GM12872 (cell line): ENCODE results near the gene ANO7.

Source experiments
- TF ChIP-seq, protein P1 (sequence below): IDR thresholded peaks from 3 replicates; pipeline ENCODE4 v1.5.1; 2011; ENCODE audit warnings: low read depth, mild to moderate bottlenecking, low read length, moderate library complexity; ENCODE audit not compliant: insufficient read depth

ANO7 gene

DNA sequence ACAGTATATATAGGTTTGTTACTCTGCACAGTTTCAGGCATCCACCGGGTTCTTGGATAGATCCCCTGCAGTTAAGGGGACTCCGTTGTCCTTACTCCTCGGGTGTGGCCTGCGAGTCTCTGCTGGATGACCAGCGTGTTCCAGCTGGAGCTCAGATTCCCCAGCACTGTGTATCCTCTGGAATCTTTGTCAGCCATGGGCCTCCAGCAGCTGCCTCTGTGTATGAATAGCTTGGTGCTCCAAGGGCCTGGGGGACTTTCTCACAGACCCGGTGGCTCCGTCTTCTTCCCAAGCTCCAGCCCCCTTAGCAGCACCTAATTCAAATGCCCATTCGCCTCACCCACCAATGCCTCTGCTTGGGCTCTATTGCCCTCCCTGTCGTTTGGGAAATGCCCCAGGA, 6.3 kb downstream of the ANO7 start:
- TF ChIP-seq, protein P1, sequence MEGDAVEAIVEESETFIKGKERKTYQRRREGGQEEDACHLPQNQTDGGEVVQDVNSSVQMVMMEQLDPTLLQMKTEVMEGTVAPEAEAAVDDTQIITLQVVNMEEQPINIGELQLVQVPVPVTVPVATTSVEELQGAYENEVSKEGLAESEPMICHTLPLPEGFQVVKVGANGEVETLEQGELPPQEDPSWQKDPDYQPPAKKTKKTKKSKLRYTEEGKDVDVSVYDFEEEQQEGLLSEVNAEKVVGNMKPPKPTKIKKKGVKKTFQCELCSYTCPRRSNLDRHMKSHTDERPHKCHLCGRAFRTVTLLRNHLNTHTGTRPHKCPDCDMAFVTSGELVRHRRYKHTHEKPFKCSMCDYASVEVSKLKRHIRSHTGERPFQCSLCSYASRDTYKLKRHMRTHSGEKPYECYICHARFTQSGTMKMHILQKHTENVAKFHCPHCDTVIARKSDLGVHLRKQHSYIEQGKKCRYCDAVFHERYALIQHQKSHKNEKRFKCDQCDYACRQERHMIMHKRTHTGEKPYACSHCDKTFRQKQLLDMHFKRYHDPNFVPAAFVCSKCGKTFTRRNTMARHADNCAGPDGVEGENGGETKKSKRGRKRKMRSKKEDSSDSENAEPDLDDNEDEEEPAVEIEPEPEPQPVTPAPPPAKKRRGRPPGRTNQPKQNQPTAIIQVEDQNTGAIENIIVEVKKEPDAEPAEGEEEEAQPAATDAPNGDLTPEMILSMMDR = no peak

DNA sequence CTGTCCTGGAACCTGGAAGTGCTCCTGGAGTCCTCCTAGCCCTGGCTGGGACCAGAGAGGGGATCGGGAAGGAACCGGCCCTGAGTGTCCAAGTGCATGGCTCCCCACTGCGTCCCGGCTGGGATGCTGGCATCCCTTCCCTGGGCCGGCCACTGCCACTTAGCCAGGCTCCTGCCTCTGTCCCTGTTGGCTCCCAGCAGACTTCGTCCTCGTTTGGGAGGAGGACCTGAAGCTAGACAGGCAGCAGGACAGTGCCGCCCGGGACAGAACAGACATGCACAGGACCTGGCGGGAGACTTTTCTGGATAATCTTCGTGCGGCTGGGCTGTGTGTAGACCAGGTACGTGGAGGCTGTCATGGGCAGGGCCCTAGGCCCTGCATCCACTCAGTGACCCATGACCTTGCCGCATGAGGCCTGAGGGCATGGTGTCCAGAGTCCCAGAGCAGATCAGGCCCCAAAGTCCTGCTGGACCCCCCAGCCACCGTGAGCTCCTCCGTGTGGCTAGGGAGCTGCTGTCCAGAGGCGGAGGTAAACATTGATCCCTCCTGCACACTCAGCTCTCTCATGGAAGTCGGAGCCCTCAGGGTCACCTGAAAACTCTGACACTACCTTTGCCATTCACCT, 7.1 kb downstream of the ANO7 start:
- TF ChIP-seq, protein P1 = no peak

DNA sequence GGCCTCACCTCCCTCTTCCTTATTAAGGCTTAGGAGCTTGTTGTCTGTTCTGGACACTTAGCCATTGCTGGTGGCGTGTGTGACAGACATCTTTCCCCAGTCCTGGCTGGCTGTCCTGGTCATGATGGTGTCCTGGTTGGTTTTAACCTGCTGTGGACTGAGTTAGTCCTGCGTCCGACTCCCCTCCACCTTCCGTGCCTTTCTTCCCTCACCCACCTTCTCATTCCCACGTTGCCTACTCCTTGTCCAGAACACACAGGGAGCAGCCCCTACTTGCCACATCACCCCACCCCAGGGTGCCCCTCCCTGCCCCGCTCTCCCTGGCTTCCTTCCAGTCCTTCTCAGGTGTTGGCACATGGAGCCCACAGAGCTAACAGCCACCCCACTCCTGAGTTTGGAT, 9.5 kb downstream of the ANO7 start:
- TF ChIP-seq, protein P1 = no peak

DNA sequence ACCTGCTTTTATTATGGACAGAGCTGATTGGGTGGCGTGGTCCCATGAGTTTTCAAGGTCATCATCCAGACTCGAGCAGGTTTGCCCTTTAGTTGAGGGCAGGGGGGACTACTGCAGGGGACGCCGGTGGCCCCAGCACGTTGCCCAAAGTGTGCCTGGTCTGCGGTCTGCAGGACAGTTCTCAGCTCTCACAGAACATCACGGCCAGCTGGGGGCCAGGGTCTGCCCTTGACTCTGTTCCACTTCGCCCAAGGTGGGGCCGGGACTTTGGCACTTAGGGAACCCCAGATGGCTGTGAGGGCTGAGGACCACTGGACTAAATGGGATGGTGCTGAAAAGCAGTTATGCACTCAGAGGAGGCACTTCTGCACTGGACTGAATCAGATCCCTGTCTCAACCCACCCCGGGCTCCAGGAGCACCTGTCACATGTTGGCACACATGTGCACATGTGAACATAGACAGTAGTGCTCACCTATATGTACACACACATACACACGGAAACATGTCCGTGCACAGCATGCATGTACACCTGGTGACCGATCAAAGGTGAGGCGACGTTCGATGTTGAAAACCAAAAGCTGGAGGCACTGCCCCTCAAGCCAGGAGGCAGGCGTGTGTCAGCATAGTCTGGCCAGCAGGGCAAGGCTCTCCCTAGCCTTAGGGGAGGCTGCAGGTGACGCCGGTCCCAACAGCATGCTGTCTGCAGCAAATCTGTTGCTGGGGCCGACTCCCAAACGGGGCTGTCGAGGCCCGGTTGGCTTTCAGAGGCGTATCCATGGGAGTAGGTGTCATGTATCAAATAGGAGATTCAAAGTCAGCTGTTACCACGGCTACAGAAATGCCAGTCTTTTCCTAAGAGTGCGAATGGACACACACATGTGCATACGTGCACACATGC, 10.2 kb downstream of the ANO7 start:
- TF ChIP-seq, protein P1 = no peak

DNA sequence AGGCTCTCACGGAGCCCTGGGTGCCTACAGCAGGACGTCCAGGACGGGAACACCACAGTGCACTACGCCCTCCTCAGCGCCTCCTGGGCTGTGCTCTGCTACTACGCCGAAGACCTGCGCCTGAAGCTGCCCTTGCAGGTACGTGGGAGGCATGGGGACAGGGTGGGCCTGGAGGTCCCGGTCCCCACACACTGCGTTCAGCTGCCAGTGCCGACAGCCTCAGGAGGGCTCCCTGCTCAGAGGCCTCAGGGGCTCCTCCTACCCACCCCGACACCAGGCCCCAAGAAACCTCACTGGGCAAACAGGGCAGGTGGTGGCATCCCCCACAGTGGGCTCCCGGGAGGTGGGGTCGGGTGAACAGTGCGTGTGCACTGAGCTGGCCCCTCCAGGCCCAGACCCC, 10.8 kb downstream of the ANO7 start:
- TF ChIP-seq, protein P1 = no peak

DNA sequence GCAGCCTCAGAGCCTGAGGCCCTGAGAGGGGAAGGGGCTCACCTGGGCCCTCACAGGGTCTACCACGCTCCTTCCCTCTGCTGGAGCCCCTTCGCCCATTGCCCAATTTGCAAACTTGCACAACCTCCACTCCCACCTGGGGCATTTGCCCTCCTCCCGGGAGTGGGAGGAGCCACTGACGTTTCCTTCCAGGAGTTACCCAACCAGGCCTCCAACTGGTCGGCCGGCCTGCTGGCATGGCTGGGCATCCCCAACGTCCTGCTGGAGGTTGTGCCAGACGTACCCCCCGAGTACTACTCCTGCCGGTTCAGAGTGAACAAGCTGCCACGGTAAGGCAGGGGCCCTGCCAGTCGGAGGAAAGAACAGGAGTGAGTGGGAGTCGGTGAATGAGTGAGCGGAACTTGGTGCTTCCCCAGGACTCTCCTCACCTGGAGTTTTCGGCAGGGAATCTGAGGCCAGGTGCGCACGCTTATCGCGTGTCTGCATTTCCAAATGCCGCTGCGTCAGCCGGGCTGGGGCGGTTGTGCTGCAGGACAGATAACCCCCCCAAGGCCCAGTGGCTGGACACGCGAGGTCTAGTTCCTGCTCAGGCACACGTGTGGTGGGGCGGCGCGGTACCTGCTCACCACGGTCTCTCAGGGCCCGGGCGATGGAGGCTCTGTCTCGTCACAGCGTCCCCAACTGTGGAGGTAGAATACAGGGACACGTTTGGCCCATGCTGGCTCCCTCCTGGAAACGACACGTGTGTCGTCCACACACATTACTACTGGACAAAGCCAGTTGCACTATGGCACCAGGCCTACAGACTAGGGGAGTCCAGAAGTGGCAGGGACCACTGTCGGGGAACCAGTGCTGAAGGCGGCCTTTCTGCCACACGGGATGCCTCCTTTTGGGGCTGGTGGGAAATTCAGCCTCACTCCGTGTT, 11.7 kb downstream of the ANO7 start:
- TF ChIP-seq, protein P1 = no peak
